Breast epithelium (tissue), 3 donors: ENCODE results near the gene NODAL.

ENCODE experiments used
- POLR2A ChIP-seq: fragments of 450-650 bp; IDR thresholded peaks from one replicate; pipeline ENCODE4 v1.6.1; 2016; ENCODE audit warnings: antibody characterized with exemption, mild to moderate bottlenecking, moderate library complexity
- TF ChIP-seq, protein P1 (sequence below), 3 donors: fragments of 450-650 bp; IDR thresholded peaks; one replicate each; pipeline ENCODE4 v1.5.1; 2016 to 2017; ENCODE audit warnings: antibody characterized with exemption in 3 of 3, mild to moderate bottlenecking in 3 of 3, moderate library complexity in 3 of 3

DNA sequence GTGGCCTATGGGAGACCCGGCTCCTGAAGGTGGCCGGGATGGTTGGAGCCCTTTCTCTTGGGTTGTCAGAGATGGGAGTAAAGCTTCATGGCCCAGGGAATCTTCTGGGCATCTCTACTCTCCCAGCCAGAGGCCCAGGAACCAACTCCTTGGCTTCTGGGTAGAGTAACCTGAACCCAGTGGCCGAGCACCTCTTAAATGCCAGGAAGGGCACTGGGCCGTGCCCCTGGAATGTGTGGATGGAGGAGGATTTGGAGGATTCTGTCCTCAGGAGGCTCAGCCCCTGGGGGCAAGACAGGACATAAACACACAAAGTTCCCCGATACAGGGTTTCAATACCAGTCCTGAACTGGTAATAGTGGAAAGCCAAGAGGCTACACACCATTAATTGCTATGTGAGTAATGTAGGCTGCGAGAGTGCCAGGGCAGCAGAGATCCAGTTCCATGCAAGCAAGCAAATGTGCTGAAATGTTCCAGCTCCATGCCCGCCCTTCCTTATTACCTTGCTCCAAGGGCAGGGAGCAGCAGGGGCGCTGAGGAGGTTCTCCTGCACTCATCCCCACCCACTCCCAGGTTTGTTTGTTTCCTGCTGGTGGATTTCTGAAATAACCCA lies 38.3 kb upstream of the NODAL start:
- TF ChIP-seq, protein P1, sequence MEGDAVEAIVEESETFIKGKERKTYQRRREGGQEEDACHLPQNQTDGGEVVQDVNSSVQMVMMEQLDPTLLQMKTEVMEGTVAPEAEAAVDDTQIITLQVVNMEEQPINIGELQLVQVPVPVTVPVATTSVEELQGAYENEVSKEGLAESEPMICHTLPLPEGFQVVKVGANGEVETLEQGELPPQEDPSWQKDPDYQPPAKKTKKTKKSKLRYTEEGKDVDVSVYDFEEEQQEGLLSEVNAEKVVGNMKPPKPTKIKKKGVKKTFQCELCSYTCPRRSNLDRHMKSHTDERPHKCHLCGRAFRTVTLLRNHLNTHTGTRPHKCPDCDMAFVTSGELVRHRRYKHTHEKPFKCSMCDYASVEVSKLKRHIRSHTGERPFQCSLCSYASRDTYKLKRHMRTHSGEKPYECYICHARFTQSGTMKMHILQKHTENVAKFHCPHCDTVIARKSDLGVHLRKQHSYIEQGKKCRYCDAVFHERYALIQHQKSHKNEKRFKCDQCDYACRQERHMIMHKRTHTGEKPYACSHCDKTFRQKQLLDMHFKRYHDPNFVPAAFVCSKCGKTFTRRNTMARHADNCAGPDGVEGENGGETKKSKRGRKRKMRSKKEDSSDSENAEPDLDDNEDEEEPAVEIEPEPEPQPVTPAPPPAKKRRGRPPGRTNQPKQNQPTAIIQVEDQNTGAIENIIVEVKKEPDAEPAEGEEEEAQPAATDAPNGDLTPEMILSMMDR (IDR thresholded peaks at IDR 0.05): no peak
- no peak for TF ChIP-seq POLR2A
